OCI-LY3 (cell line): ENCODE data around the gene NME5.
A peak's percentile ranks its signal among the peaks of the same experiment; 100 is the strongest.

Experiments
- H2AFZ ChIP-seq: fragments of 200-600, 300-600 bp; shearing (Covaris generic); 2 replicates; pipeline ENCODE4 v1.6.0; 2014; ENCODE audit warnings: antibody characterized with exemption, low read depth, low read length
- H3K27ac ChIP-seq: fragments of 200-600, 300-600 bp; sonication (generic); 2 replicates; pipeline ENCODE4 v1.5.1; 2014; ENCODE audit warnings: mild to moderate bottlenecking, low read length, moderate library complexity, mixed read lengths
- H3K27me3 ChIP-seq: fragments of 200-600, 300-600 bp; sonication (generic); 2 replicates; pipeline ENCODE4 v1.6.1; 2014; ENCODE audit warnings: low read depth, low read length, mixed read lengths
- H3K36me3 ChIP-seq: fragments of 200-600, 300-600 bp; sonication (generic); replicated peaks from 2 replicates; pipeline ENCODE3; 2014; ENCODE audit warnings: low read depth, low read length, mixed read lengths
- H3K4me1 ChIP-seq: fragments of 300-600, 200-600 bp; sonication (generic); 2 replicates; pipeline ENCODE4 v1.6.1; 2014; ENCODE audit warnings: low read length, mixed read lengths
- H3K4me2 ChIP-seq: fragments of 200-600, 300-600 bp; sonication (generic); 2 replicates; pipeline ENCODE4 v1.6.1; 2014; ENCODE audit warnings: low read length, mixed read lengths
- H3K4me3 ChIP-seq: fragments of 300-600, 200-600 bp; sonication (generic); 2 replicates; pipeline ENCODE4 v1.5.1; 2014; ENCODE audit warnings: antibody characterized with exemption, mild to moderate bottlenecking, low read length, moderate library complexity
- H3K79me2 ChIP-seq: fragments of 300-600, 200-600 bp; shearing (Covaris generic); 2 replicates; pipeline ENCODE4 v1.6.1; 2014; ENCODE audit warnings: mild to moderate bottlenecking, low read length, mixed read lengths
- H3K9ac ChIP-seq: fragments of 300-600, 200-600 bp; shearing (Covaris generic); 2 replicates; pipeline ENCODE4 v1.6.0; 2014; ENCODE audit warnings: mild to moderate bottlenecking, low read length, moderate library complexity
- H3K9me3 ChIP-seq: fragments of 200-600, 300-600 bp; shearing (Covaris generic); 2 replicates; pipeline ENCODE4 v1.6.1; 2014; ENCODE audit warnings: low read length, mixed read lengths; ENCODE audit not compliant: insufficient read depth
- H4K20me1 ChIP-seq: fragments of 200-600, 300-600 bp; sonication (generic); 2 replicates; pipeline ENCODE4 v1.6.1; 2016; ENCODE audit warnings: low read length, mixed read lengths; ENCODE audit not compliant: insufficient read depth
- EZH2phosphoT487 ChIP-seq: fragments of 200-600 bp; shearing (Covaris generic); IDR thresholded peaks from 2 replicates; pipeline ENCODE4 v1.6.1; 2018; ENCODE audit warnings: antibody characterized with exemption, mixed run types, low read depth
- TF ChIP-seq, protein P1 (sequence below): fragments of 200-600, 300-600 bp; sonication (generic); IDR thresholded peaks from 2 replicates; pipeline ENCODE4 v1.5.1; 2014; ENCODE audit warnings: antibody characterized with exemption, low read length, low read depth

NME5 gene

DNA sequence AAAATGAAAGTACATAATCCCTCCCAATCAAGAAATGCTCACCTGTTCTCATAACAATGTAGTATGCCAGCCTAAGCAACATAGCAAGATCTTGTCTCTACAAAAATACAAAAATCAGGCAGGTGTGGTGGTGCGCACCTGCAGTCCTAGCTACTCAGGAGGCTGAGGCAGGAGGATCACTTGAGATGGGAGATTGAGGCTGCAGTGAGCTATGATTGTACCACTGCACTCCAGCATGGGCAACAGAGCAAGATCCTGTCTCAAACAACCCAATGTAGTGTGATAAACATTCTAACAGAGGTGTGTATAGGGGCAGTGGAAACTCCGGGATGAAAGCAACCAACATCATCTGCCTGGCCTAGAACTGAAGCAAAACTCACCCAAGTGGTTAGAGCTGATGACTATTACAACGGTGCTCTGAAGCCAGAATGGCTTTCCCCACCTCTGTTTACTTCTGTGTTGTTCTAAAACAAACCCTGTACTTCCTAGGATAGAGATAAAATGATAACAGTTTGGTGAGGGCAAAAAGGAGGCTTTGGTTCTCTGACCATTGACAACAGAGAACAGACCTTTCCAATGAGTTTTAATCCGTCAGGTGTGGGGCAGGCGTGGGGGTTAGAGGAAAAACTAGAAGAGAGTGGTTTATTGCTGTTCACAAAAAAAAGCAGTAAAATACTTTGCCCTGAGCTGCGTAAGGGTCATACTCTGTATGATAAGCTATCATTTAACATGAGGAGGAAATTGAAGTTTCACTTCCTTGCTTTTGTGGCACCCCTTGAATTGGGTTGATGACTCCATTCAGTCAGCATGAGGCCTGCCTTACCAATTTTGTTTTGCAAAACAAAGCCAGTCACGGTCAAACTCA lies 36.5 kb downstream of the NME5 start:
- Histone ChIP-seq H2AFZ (no peak overlapping the region), H3K27ac (no peak overlapping the region), H3K79me2 (no peaks in the 10 kb centered on the region), H3K36me3 (no peaks in the 10 kb centered on the region), H3K4me2 (peak overlapping the region; percentile 27), H3K9me3 (no peaks in the 10 kb centered on the region), H3K4me3 (no peak overlapping the region), H3K9ac (no peak overlapping the region), H4K20me1 (no peaks in the 10 kb centered on the region), H3K4me1 (peaks cover 10% of the 10 kb centered on the region), H3K27me3 (no peaks in the 10 kb centered on the region)
- TF ChIP-seq EZH2phosphoT487: no peak
- TF ChIP-seq, protein P1, sequence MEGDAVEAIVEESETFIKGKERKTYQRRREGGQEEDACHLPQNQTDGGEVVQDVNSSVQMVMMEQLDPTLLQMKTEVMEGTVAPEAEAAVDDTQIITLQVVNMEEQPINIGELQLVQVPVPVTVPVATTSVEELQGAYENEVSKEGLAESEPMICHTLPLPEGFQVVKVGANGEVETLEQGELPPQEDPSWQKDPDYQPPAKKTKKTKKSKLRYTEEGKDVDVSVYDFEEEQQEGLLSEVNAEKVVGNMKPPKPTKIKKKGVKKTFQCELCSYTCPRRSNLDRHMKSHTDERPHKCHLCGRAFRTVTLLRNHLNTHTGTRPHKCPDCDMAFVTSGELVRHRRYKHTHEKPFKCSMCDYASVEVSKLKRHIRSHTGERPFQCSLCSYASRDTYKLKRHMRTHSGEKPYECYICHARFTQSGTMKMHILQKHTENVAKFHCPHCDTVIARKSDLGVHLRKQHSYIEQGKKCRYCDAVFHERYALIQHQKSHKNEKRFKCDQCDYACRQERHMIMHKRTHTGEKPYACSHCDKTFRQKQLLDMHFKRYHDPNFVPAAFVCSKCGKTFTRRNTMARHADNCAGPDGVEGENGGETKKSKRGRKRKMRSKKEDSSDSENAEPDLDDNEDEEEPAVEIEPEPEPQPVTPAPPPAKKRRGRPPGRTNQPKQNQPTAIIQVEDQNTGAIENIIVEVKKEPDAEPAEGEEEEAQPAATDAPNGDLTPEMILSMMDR: no peak

DNA sequence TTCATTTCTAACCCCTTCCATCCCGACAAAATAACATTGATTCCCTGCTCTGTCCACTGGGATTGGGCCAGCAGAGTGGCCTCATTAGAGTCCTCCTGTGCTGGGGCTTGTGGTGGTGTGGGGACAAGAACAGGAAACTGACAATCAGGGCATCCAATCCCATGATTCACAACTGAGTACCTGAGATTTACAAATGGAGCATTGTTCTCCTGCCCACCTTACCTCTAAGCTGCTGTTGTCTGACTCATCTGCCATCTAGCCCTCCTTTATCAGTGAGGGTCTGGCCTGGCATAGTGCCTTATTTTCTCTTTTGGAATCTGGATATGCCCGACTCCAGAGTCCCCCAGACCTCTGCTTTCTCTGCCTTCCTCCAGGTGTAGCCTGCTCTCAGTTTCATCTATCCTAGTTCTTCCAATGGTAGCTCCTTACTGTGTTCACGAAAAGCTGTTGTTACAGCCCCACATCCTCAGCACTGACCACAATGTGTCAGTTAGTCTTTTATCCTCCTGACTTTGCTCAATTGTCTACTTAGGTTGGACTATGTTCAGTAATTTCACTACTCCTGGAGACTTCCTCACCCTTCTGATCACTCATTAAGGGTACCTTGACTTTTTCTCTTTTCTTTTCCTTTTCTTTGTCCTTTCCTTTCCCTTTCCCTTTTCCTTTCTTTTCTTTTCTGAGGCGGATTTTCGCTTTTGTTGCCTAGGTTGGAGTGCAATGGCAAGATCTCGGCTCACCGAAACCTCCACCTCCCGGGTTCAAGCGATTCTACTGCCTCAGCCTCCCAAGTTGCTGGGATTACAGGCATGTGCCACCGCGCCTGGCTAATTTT lies 42.0 kb downstream of the NME5 start:
- Histone ChIP-seq H4K20me1 (no peaks in the 10 kb centered on the region), H2AFZ (no peak overlapping the region), H3K4me3 (no peak overlapping the region), H3K27me3 (peaks cover 13% of the 10 kb centered on the region), H3K36me3 (no peaks in the 10 kb centered on the region), H3K4me2 (no peak overlapping the region), H3K27ac (no peak overlapping the region), H3K79me2 (no peaks in the 10 kb centered on the region), H3K9ac (no peak overlapping the region), H3K4me1 (no peaks in the 10 kb centered on the region), H3K9me3 (no peaks in the 10 kb centered on the region)
- no peak for TF ChIP-seq EZH2phosphoT487
- TF ChIP-seq, protein P1: no peak

DNA sequence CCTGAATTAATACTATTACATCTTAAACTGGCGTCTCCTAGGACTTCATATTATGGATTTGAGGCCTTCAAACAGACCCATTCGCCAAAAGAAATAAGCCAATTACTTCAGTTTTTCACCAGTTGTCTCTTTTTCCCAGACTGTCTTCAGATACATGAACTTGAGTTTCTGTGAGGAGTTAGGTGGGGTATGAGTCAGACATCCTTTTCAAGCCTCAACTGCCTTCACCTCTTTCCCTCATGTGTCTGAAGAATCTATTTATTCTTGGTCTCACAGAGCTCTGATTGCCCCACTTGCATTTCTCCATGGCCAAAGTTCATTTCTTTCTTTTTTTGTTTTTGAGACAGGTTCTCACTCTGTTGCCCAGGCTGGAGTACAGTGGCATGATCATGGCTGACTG lies 42.9 kb downstream of the NME5 start:
- H2AFZ ChIP-seq: no peak overlapping the region
- H3K4me2 ChIP-seq: no peak overlapping the region
- no peaks in the 10 kb centered on the region for H3K79me2 ChIP-seq
- H3K9me3 ChIP-seq: no peaks in the 10 kb centered on the region
- H3K36me3 ChIP-seq: no peaks in the 10 kb centered on the region
- no peak overlapping the region for H3K27ac ChIP-seq
- TF ChIP-seq EZH2phosphoT487: no peak
- TF ChIP-seq, protein P1: no peak
- H3K4me1 ChIP-seq: no peaks in the 10 kb centered on the region
- peaks cover 16% of the 10 kb centered on the region for H3K27me3 ChIP-seq
- H3K9ac ChIP-seq: no peak overlapping the region
- H3K4me3 ChIP-seq: no peak overlapping the region
- H4K20me1 ChIP-seq: no peaks in the 10 kb centered on the region
